Measurements from ENCODE around the gene IL2RA.

DNA sequence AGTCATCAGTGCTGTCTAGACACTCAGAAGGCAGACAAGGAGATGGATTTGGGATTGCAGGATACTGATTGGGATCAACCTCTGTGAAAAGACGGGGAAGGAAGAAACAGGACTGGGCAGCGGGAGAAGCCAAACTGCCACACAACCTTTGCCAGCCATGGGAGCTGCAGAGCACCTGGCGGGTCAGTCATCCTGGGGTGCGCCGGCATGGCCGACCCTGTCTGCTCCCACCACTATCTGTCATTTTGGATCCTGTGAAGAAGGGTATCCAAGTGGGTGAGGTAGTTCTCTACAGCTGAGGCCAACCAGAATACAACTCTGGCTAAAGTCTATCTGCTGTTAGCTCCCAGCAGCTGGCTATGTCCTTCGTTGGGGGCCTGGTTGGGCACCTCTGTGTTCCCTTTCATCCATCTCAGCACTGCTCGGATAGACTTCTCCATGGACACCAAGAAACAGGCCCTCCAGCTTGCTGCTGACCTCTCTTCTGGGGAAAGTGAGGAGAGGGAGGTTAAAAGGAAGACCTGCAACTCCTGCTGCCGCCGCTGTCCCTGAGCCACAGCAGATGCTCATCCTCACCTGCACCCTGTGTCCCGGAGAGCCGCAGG lies 15.0 kb upstream of the IL2RA start:
- TF ChIP-seq, protein P1, sequence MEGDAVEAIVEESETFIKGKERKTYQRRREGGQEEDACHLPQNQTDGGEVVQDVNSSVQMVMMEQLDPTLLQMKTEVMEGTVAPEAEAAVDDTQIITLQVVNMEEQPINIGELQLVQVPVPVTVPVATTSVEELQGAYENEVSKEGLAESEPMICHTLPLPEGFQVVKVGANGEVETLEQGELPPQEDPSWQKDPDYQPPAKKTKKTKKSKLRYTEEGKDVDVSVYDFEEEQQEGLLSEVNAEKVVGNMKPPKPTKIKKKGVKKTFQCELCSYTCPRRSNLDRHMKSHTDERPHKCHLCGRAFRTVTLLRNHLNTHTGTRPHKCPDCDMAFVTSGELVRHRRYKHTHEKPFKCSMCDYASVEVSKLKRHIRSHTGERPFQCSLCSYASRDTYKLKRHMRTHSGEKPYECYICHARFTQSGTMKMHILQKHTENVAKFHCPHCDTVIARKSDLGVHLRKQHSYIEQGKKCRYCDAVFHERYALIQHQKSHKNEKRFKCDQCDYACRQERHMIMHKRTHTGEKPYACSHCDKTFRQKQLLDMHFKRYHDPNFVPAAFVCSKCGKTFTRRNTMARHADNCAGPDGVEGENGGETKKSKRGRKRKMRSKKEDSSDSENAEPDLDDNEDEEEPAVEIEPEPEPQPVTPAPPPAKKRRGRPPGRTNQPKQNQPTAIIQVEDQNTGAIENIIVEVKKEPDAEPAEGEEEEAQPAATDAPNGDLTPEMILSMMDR (IDR thresholded peaks at IDR 0.05): no peak
- no peak for TF ChIP-seq POLR2A (IDR thresholded peaks at IDR 0.05)
